GM18951 (cell line): ENCODE data around the gene NACC2.

Experiments used
- POLR2A ChIP-seq: IDR thresholded peaks from 4 replicates; pipeline ENCODE4 v1.6.1; 2011; ENCODE audit warnings: mild to moderate bottlenecking; ENCODE audit not compliant: insufficient read length, insufficient read depth; ENCODE audit errors: extremely low read depth
- in situ Hi-C: fragments of 300-500 bp; cut with MboI; formaldehyde crosslinking; loops from one replicate; pipeline ENCODE4 v1.12.0; 2022; ENCODE audit warnings: low sequenced_read_pairs, mixed read lengths, inconsistent platforms; ENCODE audit not compliant: unreplicated experiment

The NACC2 gene

DNA sequence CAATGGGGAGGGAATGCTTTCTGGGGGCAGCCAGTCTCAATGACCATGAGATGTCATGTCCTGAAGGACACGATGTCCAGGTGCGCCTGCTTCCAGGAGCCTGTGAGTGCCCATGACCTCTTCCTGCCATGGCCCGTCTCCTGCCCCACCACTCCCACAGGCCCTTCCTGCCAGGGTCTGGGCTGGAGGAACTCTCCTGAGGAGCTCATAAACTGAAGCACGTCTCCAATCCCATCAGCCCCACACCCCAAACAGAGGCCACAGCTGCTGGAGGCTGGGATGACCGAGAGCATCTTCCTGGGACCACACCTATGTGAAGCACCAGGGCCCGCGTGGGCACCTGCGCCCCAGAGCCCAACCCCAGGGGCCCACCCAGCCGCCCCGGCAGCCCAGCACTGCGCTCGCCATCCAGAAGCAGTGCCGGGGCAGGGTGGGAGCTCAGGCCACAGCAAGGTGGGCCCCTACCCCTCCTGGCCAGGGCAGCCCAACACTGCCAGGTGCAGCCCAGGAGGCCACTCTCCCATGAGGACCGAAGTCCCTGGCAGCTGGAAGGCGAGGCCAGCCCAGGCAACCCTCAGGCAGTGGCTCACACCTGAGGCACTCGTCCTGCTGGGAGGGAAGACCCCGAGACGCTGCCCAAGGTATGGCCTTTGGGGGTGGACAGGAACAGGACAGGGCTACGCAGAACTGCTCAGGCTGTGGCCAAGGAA lies 80.0 kb downstream of the NACC2 start:
- no peak for TF ChIP-seq POLR2A
- in situ Hi-C loops = no loop called here

DNA sequence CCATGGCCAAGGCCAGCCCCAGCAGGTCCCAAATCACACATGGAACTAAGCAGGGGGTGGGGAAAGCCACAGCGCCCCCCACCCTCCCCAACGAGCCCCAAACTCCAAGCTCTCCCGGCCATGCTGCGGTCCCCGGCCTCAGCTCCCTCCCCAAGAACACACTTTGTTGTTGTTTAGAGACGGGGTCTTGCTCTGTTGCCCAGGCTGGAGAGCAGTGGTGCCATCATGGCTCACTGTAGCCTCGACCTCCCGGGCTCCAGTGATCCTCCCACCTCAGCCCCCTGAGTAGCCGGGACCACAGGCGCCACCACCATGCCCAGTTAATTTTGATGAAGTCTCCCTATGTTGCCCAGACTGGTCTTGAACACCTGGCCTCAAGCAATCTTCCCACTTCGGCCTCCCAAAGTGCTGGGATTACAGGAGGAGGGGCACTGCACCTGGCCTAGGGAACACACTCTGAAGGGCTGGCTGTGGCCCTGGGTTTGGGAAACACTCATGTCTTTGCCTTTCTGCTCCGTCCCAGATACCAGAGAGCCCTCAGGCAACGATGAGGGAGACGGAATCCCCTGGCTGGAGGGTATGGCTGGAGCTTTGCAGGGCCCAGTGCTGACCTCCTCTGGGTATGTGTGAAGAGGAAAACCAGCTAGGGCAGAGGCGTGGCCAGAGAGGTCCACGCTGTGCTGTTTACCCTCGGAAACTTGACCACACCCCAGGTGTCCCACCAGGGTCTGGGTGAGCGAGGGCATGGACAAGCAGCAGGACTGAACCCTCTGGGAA lies 80.8 kb downstream of the NACC2 start:
- TF ChIP-seq POLR2A = no peak
- in situ Hi-C loops = no loop called here

DNA sequence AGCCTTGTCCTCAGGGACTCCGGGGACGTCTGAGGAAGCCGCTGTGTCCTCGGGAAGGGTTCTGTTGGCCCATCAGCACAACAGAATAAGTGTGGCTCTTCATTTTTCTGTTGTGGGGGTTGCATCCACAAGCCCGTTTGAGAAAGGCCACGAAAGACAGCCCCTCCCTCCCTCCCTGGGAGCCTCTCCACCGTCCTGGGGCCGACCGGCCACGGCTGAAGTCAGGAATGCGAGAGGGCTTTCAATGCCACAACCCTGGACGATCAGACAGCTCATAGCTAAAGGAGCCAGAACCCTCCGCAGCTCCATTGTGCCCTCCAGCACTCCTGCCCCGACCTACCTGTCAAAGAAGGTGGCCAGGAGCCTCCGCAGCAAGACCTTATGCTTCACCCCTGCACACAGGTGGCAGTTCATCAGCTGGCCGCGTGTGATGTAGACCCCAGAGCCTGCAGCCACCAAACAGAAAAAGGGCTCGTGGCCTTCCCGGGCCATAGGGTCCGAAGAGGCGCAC lies 81.5 kb downstream of the NACC2 start:
- TF ChIP-seq POLR2A = no peak
- in situ Hi-C loops = no loop called here

DNA sequence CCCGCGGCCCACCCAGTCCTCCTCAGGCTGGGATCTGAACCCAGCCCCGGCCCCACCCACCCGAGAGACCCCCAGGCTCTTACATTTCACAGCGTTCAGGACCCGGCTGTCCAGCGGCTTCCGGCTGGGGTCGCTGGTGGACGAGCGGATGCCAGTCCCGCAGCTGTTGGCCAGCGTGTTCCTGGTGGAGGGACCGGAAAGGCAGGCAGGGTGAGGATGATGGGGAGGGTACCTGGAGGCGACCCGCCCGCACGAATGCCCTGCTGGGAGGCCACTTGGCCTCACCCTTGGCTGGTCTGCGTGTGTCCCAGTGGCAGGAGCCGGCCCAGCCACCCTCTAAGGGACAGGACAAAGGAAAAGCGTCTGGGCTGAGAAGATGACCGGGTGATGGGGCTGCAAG lies 82.0 kb downstream of the NACC2 start:
- TF ChIP-seq POLR2A = no peak
- in situ Hi-C loops = no loop called here

DNA sequence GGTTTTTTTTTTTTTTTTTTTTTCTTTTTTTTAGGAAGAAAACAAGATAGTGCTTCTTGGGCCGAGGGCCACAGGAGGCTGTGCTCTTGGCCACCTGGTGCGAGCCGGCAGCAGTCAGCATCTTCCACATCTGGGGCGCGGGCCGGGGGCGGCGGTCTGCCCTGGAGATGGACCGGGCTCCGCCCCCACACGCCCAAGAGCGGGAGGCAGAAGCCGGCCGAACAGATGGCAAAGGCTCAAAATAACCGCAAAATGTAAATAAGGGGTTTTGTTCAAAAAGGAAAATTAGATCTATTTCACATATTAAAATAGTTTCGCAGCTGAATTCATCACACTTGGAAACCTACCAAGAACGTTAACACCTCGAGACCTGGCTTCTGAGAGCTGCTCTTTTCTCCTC lies 82.4 kb downstream of the NACC2 start:
- TF ChIP-seq POLR2A = no peak
- in situ Hi-C loops = no loop called here

DNA sequence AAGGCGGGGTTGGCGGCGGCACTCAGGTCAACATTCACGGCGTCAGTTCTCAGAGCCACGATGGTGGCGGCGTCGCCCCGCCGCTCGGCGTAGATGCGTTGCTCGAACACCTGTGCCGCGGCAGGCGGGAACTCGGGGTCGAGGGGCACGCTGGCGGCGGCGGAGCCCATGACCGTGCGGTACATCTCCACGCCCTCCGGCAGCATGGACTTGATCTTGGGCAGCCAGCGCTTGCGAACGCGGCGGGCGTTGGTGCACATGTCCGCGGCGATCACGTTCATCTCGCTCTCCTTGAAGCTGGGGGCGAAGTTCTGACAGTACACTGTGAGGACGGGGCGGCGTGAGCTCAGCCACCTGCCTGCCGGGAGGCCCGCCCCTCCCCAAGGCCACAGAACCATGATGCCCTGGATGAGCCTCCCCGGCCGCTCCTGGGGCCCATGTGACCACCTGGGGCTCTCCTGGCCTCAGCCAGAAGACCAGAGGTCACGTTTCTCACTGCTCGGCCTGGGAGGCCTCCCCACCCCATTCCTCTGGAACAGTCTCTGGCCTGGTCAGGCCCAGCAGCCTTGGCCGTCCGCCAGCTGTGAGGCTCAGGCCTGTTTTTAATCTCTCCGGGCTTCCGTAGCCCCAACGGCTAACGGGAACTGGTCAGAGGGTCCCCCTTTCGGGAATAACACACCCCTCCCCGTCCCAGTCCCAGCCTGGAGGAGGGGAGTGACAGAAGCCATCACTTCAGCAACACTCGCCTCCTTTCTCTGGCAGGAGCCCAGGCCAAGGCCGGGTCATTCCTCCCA lies 83.2 kb downstream of the NACC2 start:
- TF ChIP-seq POLR2A = no peak
- in situ Hi-C loops = no loop called here

DNA sequence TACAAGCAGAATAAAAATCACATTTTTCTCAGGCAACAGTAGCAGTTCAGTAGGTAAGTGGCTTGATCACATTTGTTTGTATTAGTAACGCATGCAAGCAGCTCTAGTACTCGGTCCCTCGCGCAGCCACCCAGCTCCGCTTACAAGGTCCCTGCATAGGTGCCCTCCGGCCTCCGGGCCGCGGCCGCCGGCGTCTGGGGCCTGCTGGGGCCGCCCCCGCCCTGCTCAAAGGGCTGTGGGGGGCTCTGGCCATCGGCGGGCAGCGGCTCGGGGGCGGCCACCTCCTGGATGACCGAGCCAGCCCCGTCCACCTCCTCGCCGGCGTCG lies 83.8 kb downstream of the NACC2 start:
- in situ Hi-C loops = no loop called here
- no peak for TF ChIP-seq POLR2A

DNA sequence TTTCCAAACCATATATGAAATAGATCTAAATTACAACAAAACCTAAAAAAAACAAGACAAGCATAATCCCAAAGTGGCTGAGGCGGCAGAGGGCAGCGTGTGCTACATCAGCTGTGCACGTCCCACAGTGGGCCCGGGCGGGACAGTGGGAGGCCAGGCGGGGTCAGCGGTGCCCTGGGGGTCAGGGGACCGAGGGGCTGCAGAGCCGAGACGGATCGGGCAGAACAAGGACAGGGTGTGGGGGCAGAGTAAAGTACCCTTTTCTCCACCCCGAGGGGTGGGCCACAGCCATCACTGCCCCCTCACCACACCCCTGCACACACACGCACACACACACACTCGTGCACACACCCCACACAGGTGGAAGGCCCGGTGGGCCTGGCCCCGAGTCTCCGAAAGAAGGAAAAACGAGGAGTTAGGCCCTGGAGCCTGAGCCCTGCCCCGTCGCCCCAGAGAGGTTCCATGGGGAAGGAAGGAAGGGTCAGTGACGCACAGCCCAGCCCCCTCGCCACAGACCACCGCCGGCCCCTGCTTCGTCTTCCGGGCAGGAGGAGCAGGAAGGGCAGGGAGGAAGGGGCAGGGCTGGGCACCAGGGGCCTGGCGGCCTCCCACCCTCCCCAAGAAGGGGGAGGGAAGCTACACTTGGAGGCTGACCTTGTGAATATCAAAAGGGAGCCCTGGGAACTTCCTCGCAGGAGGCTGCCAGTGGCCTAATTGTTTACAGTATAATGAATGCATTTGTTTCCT lies 84.3 kb downstream of the NACC2 start:
- in situ Hi-C loops = no loop called here

DNA sequence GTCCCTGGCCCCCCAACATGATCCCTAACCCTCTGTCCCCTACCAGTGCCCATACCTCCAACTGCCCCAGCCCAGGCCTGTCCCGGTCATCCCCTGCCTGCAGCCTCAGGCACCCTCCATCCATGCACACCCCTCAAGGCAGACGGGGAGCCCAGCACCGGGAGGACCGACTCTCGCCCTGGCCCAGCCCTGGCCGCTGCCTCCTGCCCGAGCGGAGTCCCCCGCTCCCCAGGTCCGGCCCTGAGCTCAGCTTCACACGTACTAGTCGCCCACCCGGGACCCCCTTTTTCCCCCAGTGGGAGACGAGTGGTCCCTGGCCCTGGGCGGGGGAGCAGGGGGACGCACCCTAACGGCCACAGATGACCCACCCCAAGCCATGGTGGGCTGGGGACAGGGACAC lies 84.9 kb downstream of the NACC2 start:
- no peak for TF ChIP-seq POLR2A

More for the DNA sequence above, 84.3 kb downstream of the NACC2 start:
- no peak for TF ChIP-seq POLR2A

DNA sequence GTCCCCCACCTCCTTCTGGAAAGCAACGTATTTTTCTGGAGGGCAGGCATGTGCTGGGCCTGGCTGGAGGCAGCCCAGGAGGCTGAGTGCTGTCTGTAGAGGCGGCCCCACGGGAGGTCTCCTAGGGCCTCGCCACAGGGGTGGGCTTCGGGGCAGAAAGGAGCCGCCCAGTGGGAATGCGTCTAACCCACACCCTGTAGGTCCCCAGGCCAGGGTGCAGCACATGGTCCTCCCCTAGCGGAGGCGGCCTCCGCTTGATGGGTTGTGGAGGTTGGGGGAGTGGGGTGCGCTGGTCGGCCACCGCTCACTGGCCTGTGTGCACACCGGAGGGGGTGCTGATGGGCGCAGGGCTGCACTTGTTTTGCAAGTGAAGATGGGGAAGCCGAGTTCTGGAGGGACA lies 85.6 kb downstream of the NACC2 start:
- TF ChIP-seq POLR2A = no peak
- in situ Hi-C loops = no loop called here

More for the DNA sequence above, 84.9 kb downstream of the NACC2 start:
- in situ Hi-C loops = no loop called here

DNA sequence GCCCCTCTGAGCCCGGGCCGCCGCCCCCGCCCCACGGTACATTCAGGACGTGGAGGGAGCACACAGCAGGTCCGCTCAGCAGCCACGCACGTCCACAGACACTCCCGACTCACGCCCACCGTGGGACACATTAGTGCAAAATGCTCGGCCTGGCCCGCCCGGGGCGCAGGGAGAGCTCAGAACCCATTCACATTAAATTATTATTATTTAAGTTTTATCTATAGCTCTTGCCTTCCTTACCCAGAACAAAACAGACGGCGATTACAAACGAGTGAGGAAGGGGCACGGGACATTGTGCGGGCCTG lies 86.4 kb downstream of the NACC2 start:
- in situ Hi-C loops = no loop called here
- no peak for TF ChIP-seq POLR2A

DNA sequence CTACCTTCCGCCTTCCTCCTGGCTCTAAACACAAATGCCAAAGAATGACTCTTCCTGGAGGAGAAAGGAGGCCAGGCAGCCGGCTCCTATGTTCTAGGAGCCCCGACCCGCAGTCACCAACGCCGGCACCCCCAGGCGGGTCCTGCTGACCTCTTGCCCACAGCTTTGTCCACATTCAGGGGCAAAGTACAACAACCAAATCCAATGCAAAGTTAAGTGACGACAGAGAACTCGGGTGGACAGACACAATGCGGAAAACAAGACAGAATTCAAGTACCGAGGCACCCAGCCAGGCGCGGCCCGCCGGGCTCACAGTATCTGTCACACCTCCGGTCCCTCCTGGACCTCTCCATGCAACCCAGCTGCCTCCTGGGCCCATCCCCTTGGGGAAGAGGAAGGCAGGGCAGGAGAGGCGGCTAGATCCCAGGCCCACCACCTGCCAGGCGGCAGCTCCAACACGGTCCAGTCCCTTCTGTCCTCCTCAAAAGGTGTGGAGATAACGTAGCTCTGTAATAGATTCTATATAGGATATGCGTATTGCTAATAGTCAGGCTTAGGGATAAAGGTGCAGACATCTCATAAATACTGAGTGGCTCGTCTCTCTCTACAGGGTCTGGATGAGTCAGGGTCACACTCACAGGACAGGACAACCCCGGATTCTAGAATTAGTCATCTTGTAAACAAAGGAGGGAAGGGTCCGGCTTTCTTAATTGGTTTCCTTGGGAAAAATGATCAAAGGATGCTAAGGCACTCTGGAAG lies 87.0 kb downstream of the NACC2 start:
- TF ChIP-seq POLR2A = no peak
- in situ Hi-C loops = no loop called here
